ENCODE results near the gene SGMS1.
A peak's percentile ranks its signal among the peaks of the same experiment; 100 is the strongest.

Gene SGMS1

DNA sequence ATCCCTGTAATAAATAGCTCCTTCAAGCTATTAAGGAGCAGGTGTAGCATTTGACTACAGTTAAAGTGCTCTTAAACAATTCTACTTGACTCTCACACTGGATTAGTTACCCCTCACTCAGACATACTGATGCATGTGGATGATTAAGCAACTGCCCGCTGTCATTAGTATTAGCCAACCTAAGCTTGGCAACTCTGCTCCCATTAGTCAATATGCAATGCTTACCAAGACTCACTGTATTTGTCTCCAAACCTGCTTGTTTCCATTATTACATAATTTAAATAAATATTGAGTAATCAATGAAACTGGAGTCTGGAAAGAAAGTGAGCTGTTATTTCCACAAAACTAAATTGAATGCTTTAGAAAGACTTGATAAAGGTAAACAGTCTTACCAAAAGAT is 228.5 kb downstream of the SGMS1 start:
- no peak for TF ChIP-seq ARNTL (CRISPR knock-in tag; IDR thresholded peaks at IDR 0.05; ENCODE audit: borderline replicate concordance, low read depth)
- no peak for TF ChIP-seq BACH2 (CRISPR knock-in tag; IDR thresholded peaks at IDR 0.05; ENCODE audit: borderline replicate concordance)
- TF ChIP-seq ZC3H10 (CRISPR knock-in tag; IDR thresholded peaks at IDR 0.05) = no peak
- TF ChIP-seq, protein P1, sequence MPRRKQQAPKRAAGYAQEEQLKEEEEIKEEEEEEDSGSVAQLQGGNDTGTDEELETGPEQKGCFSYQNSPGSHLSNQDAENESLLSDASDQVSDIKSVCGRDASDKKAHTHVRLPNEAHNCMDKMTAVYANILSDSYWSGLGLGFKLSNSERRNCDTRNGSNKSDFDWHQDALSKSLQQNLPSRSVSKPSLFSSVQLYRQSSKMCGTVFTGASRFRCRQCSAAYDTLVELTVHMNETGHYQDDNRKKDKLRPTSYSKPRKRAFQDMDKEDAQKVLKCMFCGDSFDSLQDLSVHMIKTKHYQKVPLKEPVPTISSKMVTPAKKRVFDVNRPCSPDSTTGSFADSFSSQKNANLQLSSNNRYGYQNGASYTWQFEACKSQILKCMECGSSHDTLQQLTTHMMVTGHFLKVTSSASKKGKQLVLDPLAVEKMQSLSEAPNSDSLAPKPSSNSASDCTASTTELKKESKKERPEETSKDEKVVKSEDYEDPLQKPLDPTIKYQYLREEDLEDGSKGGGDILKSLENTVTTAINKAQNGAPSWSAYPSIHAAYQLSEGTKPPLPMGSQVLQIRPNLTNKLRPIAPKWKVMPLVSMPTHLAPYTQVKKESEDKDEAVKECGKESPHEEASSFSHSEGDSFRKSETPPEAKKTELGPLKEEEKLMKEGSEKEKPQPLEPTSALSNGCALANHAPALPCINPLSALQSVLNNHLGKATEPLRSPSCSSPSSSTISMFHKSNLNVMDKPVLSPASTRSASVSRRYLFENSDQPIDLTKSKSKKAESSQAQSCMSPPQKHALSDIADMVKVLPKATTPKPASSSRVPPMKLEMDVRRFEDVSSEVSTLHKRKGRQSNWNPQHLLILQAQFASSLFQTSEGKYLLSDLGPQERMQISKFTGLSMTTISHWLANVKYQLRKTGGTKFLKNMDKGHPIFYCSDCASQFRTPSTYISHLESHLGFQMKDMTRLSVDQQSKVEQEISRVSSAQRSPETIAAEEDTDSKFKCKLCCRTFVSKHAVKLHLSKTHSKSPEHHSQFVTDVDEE (CRISPR knock-in tag; IDR thresholded peaks at IDR 0.05) = no peak
- TF ChIP-seq SNAI2 (CRISPR knock-in tag; IDR thresholded peaks at IDR 0.05) = no peak
- no peak for TF ChIP-seq OSR1 (CRISPR knock-in tag; IDR thresholded peaks at IDR 0.05)
- TF ChIP-seq ZNF565 (CRISPR knock-in tag; conservative IDR thresholded peaks at IDR 0.05; ENCODE audit: low read depth) = no peak
- no peak for ATAC-seq

DNA sequence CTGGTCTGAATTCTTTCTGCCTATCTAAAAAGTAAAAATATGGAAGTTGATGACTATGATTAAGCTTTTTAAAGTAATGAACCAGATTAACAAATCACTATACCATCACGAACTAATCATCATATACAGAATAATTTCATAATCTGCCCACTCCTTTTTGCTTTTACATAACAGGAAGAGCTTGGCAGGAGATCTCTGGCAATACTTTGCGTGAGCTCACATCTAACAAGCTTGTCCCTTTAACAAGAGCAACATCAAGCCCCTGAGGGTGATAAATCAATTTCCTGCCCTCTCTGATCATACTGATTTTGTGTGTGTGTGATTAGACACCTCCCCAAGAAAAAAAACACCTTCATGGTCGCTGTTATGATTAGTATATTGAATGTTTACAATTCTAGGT is 228.9 kb downstream of the SGMS1 start:
- TF ChIP-seq GLIS3 (CRISPR knock-in tag; IDR thresholded peaks at IDR 0.05) = no peak
- TF ChIP-seq ESRRG (CRISPR knock-in tag; IDR thresholded peaks at IDR 0.05) = no peak
- TF ChIP-seq OSR1 (CRISPR knock-in tag; IDR thresholded peaks at IDR 0.05) = no peak
- TF ChIP-seq ZNF8 (CRISPR knock-in tag; IDR thresholded peaks at IDR 0.05) = no peak
- no peak for TF ChIP-seq ZFP30 (CRISPR knock-in tag; IDR thresholded peaks at IDR 0.05)
- TF ChIP-seq BACH2 (CRISPR knock-in tag; IDR thresholded peaks at IDR 0.05; ENCODE audit: borderline replicate concordance) = no peak
- no peak for TF ChIP-seq ZFP3 (CRISPR knock-in tag; IDR thresholded peaks at IDR 0.05)
- no peak for TF ChIP-seq PPARA (CRISPR knock-in tag; IDR thresholded peaks at IDR 0.05; ENCODE audit: borderline replicate concordance)
- TF ChIP-seq ZC3H10 (CRISPR knock-in tag; IDR thresholded peaks at IDR 0.05) = no peak
- no peak for TF ChIP-seq TCF4 (CRISPR knock-in tag; IDR thresholded peaks at IDR 0.05; ENCODE audit: borderline replicate concordance)
- no peak for ATAC-seq

DNA sequence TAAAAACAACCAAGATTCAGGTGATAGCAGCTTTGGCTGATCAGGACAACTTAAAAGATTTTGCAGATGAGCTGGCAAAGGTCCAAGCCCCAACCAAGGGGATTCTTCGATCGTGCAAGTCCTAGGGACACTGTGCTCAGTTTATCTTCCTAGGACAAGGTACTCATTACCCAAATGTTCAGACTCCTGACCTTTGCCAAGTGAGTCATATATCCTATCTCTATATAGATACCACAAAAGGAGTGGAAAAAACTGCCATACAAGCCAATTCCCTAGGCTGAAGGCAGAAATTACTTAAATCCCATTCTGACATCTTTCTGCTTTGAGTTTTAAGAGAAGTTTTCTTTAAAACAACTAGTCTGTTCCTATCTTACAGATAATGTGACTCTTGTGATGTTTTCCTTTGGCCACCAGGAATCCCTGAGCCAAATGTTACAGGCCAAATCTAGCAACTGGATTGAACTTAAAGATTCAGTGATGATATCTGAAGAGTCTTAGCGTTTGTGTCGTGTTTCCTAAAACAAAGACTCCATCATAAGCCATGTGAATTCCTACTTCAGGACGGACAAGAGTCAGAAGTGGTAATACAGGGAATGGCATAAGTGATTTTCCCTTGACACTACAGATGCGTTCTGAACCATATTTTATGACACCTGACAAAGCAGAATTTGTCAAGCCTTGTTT is 229.8 kb downstream of the SGMS1 start:
- peak; percentile 66 for ATAC-seq
- TF ChIP-seq SNAI2 (CRISPR knock-in tag; IDR thresholded peaks at IDR 0.05) (no peak), RARB (CRISPR knock-in tag; IDR thresholded peaks at IDR 0.05) (no peak), ESRRG (CRISPR knock-in tag; IDR thresholded peaks at IDR 0.05) (no peak), ARNTL (CRISPR knock-in tag; IDR thresholded peaks at IDR 0.05; ENCODE audit: borderline replicate concordance, low read depth) (no peak), ZNF70 (CRISPR knock-in tag; IDR thresholded peaks at IDR 0.05) (no peak), ISL1 (CRISPR knock-in tag; IDR thresholded peaks at IDR 0.05) (no peak), ZNF565 (CRISPR knock-in tag; conservative IDR thresholded peaks at IDR 0.05; ENCODE audit: low read depth) (no peak), TCF4 (CRISPR knock-in tag; IDR thresholded peaks at IDR 0.05; ENCODE audit: borderline replicate concordance) (no peak)
- TF ChIP-seq, protein P1 (CRISPR knock-in tag; IDR thresholded peaks at IDR 0.05) = no peak
- TF ChIP-seq, protein P2, sequence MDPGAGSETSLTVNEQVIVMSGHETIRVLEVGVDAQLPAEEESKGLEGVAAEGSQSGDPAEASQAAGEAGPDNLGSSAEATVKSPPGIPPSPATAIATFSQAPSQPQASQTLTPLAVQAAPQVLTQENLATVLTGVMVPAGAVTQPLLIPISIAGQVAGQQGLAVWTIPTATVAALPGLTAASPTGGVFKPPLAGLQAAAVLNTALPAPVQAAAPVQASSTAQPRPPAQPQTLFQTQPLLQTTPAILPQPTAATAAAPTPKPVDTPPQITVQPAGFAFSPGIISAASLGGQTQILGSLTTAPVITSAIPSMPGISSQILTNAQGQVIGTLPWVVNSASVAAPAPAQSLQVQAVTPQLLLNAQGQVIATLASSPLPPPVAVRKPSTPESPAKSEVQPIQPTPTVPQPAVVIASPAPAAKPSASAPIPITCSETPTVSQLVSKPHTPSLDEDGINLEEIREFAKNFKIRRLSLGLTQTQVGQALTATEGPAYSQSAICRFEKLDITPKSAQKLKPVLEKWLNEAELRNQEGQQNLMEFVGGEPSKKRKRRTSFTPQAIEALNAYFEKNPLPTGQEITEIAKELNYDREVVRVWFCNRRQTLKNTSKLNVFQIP (CRISPR knock-in tag; IDR thresholded peaks at IDR 0.05; ENCODE audit: borderline replicate concordance, low read depth) = no peak
- TF ChIP-seq, protein P3, sequence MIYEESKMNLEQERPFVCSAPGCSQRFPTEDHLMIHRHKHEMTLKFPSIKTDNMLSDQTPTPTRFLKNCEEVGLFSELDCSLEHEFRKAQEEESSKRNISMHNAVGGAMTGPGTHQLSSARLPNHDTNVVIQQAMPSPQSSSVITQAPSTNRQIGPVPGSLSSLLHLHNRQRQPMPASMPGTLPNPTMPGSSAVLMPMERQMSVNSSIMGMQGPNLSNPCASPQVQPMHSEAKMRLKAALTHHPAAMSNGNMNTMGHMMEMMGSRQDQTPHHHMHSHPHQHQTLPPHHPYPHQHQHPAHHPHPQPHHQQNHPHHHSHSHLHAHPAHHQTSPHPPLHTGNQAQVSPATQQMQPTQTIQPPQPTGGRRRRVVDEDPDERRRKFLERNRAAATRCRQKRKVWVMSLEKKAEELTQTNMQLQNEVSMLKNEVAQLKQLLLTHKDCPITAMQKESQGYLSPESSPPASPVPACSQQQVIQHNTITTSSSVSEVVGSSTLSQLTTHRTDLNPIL (CRISPR knock-in tag; IDR thresholded peaks at IDR 0.05; ENCODE audit: low read depth) = no peak

All from SK-N-SH treated with all-trans-retinoic acid at 6 μM for 48 hours (cell line).